HepG2 (cell line): Measurements from ENCODE around the gene COL9A1. TPM values are rescaled to one million over a fixed set of nuclear protein-coding genes. Genes with fewer than 3 reads are reported as not detected.

ENCODE experiments used
- ATAC-seq: fragments of 200-7000 bp; cut with Tn5 transposase; 3 replicates; pipeline ENCODE4 v1.9.1; 2020; ENCODE audit warnings: mild to moderate bottlenecking, moderate library complexity
- BruUV-seq: library from RNA; stranded (reverse); fragments of 400-500 nt; replicated peaks from 2 replicates; lab custom pipeline; 2021; lab: Mats Ljungman, UMichigan
- CTCF ChIA-PET: fragments of 300-600 bp; formaldehyde crosslinking; extraction: SDS; loops from one replicate; lab custom pipeline; 2021; ENCODE audit warnings: low total read pairs, inconsistent platforms, low intra/inter-chr PET ratio; lab: Yijun Ruan, JAX
- POLR2A ChIA-PET: fragments of 350-600 bp; sonication (Branson Sonifier 250); formaldehyde crosslinking; loops from one replicate; lab custom pipeline; 2020; ENCODE audit warnings: antibody characterized with exemption, inconsistent platforms; lab: Yijun Ruan, JAX
- DNase-seq: peaks from one replicate; pipeline ENCODE4 v3.0.0-alpha.2; 2015; ENCODE audit warnings: low spot score
- FAIRE-seq: peaks from 3 replicates; lab custom pipeline; 2011; peaks lifted over from hg19 to GRCh38; lab: Jason Lieb, UNC
- H2AFZ ChIP-seq: one replicate; pipeline ENCODE4 v1.6.1; 2011; ENCODE audit warnings: low read length, inconsistent platforms
- H3K27ac ChIP-seq: fragments of 300-600 bp; 3 replicates; pipeline ENCODE4 v1.8.0; 2011; ENCODE audit warnings: mixed run types, mild to moderate bottlenecking, mixed read lengths, low read length, inconsistent platforms; ENCODE audit not compliant: insufficient read depth; ENCODE audit errors: extremely low read length
- H3K27me3 ChIP-seq, 2 experiments: fragments of 200-600 bp in 1 of 2; 2 replicates in 1 of 2; 3 replicates in 1 of 2; pipeline versions ENCODE4 v1.6.0 to v1.8.0; 2011; ENCODE audit warnings: low read length in 2 of 2, mild to moderate bottlenecking in 2 of 2, moderate library complexity in 2 of 2, inconsistent platforms in 1 of 2; ENCODE audit not compliant: insufficient read depth in 2 of 2, control insufficient read depth in 1 of 2
- H3K36me3 ChIP-seq, 2 experiments: fragments of 200-600 bp in 1 of 2; replicated peaks in 1 of 2; 2 replicates in 1 of 2; 3 replicates in 1 of 2; pipeline versions ENCODE4 v1.5.1 to v1.8.0; 2011; ENCODE audit warnings: low read length in 2 of 2, inconsistent platforms in 1 of 2; ENCODE audit not compliant: insufficient read depth in 2 of 2, control insufficient read depth in 1 of 2
- H3K4me1 ChIP-seq: 2 replicates; pipeline ENCODE4 v1.5.1; 2012; ENCODE audit warnings: low read length, inconsistent platforms; ENCODE audit not compliant: insufficient read depth
- H3K4me2 ChIP-seq: 2 replicates; pipeline ENCODE4 v1.6.0; 2011; ENCODE audit warnings: low read depth, low read length, inconsistent platforms
- H3K4me3 ChIP-seq, 3 experiments: fragments of 200-600 bp in 1 of 3; sonication (generic), shearing (Covaris generic) in 1 of 3; replicated peaks in 1 of 3; 2 replicates each; pipeline ENCODE4 v1.5.1; 2011 to 2016; ENCODE audit warnings: low read length in 3 of 3, inconsistent platforms in 2 of 3, low read depth in 2 of 3, mild to moderate bottlenecking in 2 of 3, control low read depth in 1 of 3, mixed read lengths in 1 of 3; ENCODE audit not compliant: insufficient read depth in 1 of 3
- H3K79me2 ChIP-seq: one replicate; pipeline ENCODE4 v1.6.1; 2011; ENCODE audit warnings: low read length, inconsistent platforms; ENCODE audit not compliant: insufficient read depth
- H3K9ac ChIP-seq: 2 replicates; pipeline ENCODE4 v1.6.0; 2011; ENCODE audit warnings: mild to moderate bottlenecking, low read depth, low read length, inconsistent platforms; ENCODE audit not compliant: insufficient read depth
- H3K9me3 ChIP-seq: 2 replicates; pipeline ENCODE4 v1.5.1; 2012; ENCODE audit warnings: mild to moderate bottlenecking, low read length
- H4K20me1 ChIP-seq: 2 replicates; pipeline ENCODE4 v1.6.0; 2011; ENCODE audit warnings: inconsistent platforms, mild to moderate bottlenecking, low read length, moderate library complexity; ENCODE audit not compliant: insufficient read depth
- MAF1 ChIP-seq: sonication (generic); formaldehyde crosslinking; IDR thresholded peaks from 2 replicates; pipeline ENCODE4 v1.5.0; 2020; ENCODE audit warnings: missing genetic modification reagents, borderline replicate concordance
- MAFF ChIP-seq: IDR thresholded peaks from 2 replicates; pipeline ENCODE4 v1.6.1; 2011; ENCODE audit warnings: low read depth, low read length, improper control_type of control experiment
- MAFK ChIP-seq, 2 experiments: IDR thresholded peaks in 1 of 2; conservative IDR thresholded peaks in 1 of 2; 2 replicates each; pipeline ENCODE4 v1.6.1; 2011; ENCODE audit warnings: improper control_type of control experiment in 2 of 2, low read length in 2 of 2
- RNF2 ChIP-seq: fragments of 450-650 bp; conservative IDR thresholded peaks from 2 replicates; pipeline ENCODE4 v1.6.1; 2016; ENCODE audit warnings: low read depth
- ZNF619 ChIP-seq: sonication (generic); formaldehyde crosslinking; IDR thresholded peaks from 2 replicates; pipeline ENCODE4 v1.4.0; 2020; ENCODE audit warnings: mild to moderate bottlenecking, missing genetic modification reagents
- WGBS: methylation state at CpG from one replicate; pipeline ENCODE4 v1.1.6; 2017; ENCODE audit warnings: low lambda C conversion rate; 5-methylcytosine and 5-hydroxymethylcytosine counted together
- in situ Hi-C: cut with HindIII; loops from 2 replicates; pipeline ENCODE4 v1.10.0; 2017; ENCODE audit warnings: low pct_unique_long_range_greater_than_20kb; ENCODE audit not compliant: extremely low pct_ligation_motif_present
- intact Hi-C: fragments of 100-400 bp; cut with micrococcal nuclease; formaldehyde crosslinking; loops from one replicate; pipeline ENCODE4 v1.10.0; 2022; ENCODE audit not compliant: unreplicated experiment
- polyA plus RNA-seq, 8 experiments: library from polyadenylated mRNA; depleted of rRNA in 3 of 8; stranded (reverse) in 7 of 8; unstranded in 1 of 8; fragments of >200 nt; fragmentation: Illumina TruSeq in 4 of 8; extraction: Trizol in 4 of 8; gene quantifications; 2 replicates each; pipeline versions ENCODE4 v1.2.1 to v1.2.3, GENCODE V29; 2011 to 2016; ENCODE audit warnings: low read depth in 4 of 8, missing spikeins in 1 of 8, mixed read lengths in 1 of 8; ENCODE audit not compliant: insufficient read depth in 1 of 8
- total RNA-seq, 5 experiments: library from RNA; depleted of rRNA; stranded (reverse); fragments of >200 nt; fragmentation: Illumina TruSeq; extraction: Trizol; gene quantifications; 2 replicates each; pipeline ENCODE4 v1.2.3, GENCODE V29; 2016; ENCODE audit warnings: low read depth in 1 of 5
- TF ChIP-seq, protein P1 (sequence below): sonication (generic); formaldehyde crosslinking; IDR thresholded peaks from 2 replicates; pipeline ENCODE4 v1.5.1; 2020; ENCODE audit warnings: mild to moderate bottlenecking, moderate library complexity, missing genetic modification reagents

COL9A1 gene
- total and polyA plus RNA-seq, 2 of the 13 experiments (the other 11 are each of a cell fraction or from before 2014, with no cell fraction given) = 0.08 TPM; not detected in 1

DNA sequence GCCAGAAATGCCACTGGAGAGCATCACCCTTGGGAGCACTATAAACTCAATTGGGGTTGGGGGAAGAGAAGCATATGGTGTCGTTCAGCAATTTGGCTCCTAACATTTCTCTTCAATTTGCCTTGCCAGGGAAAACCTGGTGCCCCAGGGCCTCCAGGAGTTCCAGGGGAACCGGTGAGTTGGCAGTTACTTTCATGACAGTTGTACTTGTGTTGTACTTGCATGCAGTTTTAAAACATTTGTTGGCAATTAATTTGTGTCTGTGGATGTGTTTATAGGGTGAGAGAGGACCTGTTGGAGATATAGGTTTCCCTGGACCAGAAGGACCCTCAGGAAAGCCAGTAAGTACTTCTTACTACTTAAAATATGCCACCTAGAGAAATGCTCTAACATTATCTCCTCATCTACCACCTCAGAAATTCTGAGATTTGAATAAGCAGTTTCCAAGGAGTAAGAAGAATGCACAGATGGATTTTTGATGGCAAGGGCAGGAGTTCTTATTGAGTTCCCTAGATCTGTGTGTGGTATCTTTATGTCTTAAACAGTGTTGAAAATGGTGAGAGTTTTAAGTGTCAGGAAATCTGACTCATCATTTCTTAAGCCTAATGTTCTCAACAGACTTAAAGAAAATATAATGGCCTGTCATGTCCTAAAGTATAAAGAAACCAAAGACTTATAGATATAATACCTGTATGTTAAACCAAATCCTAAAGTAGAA, 122.5 kb downstream of the COL9A1 start:
- peak; percentile 32; the same call in 1 of the 2 replicates for TF ChIP-seq MAFF
- no peak for TF ChIP-seq MAF1 (CRISPR knock-in tag)
- TF ChIP-seq, protein P1, sequence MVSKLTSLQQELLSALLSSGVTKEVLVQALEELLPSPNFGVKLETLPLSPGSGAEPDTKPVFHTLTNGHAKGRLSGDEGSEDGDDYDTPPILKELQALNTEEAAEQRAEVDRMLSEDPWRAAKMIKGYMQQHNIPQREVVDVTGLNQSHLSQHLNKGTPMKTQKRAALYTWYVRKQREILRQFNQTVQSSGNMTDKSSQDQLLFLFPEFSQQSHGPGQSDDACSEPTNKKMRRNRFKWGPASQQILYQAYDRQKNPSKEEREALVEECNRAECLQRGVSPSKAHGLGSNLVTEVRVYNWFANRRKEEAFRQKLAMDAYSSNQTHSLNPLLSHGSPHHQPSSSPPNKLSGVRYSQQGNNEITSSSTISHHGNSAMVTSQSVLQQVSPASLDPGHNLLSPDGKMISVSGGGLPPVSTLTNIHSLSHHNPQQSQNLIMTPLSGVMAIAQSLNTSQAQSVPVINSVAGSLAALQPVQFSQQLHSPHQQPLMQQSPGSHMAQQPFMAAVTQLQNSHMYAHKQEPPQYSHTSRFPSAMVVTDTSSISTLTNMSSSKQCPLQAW (CRISPR knock-in tag) = no peak
- TF ChIP-seq MAFK (conservative IDR thresholded peaks at IDR 0.05 in 1 of 2, IDR thresholded peaks at IDR 0.05 in 1 of 2; ENCODE audit: low read length in 2 of 2) = peak; percentile 22 to 67; a peak in 2 of 4 replicates
- TF ChIP-seq ZNF619 (CRISPR knock-in tag) = no peak
- TF ChIP-seq RNF2 = no peak
- H3K9me3 ChIP-seq = no peaks in the 10 kb centered on the region
- intact Hi-C loops (no loop called here), in situ Hi-C loops (no loop called here)
- H3K36me3 ChIP-seq = no peaks in the 10 kb centered on the region
- no peak overlapping the region for H3K4me2 ChIP-seq
- H3K79me2 ChIP-seq = no peaks in the 10 kb centered on the region
- no peak for FAIRE-seq
- CTCF ChIA-PET = no interaction called here
- no peak for ATAC-seq
- no peaks in the 10 kb centered on the region for H3K4me1 ChIP-seq
- no peak overlapping the region for H3K4me3 ChIP-seq
- no peak overlapping the region for H3K9ac ChIP-seq
- H3K27ac ChIP-seq = no peak overlapping the region
- no peak overlapping the region for H2AFZ ChIP-seq
- WGBS = 14% methylated on average over 1 of the region's 2 CpGs
- DNase-seq = no peak
- H4K20me1 ChIP-seq = no peaks in the 10 kb centered on the region
- no peaks in the 10 kb centered on the region for H3K27me3 ChIP-seq
- BruUV-seq = no TSS peak
- POLR2A ChIA-PET = no interaction called here
